Liver (tissue), 3 donors: ENCODE measurements around the gene SIGLEC9.

ENCODE experiments used
- EGR1 ChIP-seq, 2 donors: IDR thresholded peaks; 2 replicates each; pipeline ENCODE4 v1.6.1; 2016 to 2018; ENCODE audit warnings: antibody characterized with exemption in 2 of 2, low read depth in 2 of 2
- GABPA ChIP-seq, 2 donors: IDR thresholded peaks in 1 of 2; conservative IDR thresholded peaks in 1 of 2; 2 replicates each; pipeline ENCODE4 v1.6.1; 2016; ENCODE audit warnings: antibody characterized with exemption in 2 of 2, mild to moderate bottlenecking in 1 of 2, moderate library complexity in 1 of 2
- JUND ChIP-seq, 2 donors: IDR thresholded peaks; 2 replicates each; pipeline ENCODE4 v1.6.1; 2016; ENCODE audit warnings: antibody characterized with exemption in 2 of 2
- NR2F2 ChIP-seq: IDR thresholded peaks from 2 replicates; pipeline ENCODE4 v1.6.1; 2016; ENCODE audit warnings: antibody characterized with exemption
- RAD21 ChIP-seq, 2 donors: IDR thresholded peaks; 2 replicates each; pipeline ENCODE4 v1.6.1; 2016; ENCODE audit warnings: antibody characterized with exemption in 2 of 2, mild to moderate bottlenecking in 2 of 2
- TAF1 ChIP-seq: conservative IDR thresholded peaks from 2 replicates; pipeline ENCODE4 v1.6.1; 2016; ENCODE audit warnings: antibody characterized with exemption, mild to moderate bottlenecking
- TF ChIP-seq, protein P1 (sequence below): IDR thresholded peaks from 2 replicates; pipeline ENCODE4 v1.6.1; 2016; ENCODE audit warnings: antibody characterized with exemption, mild to moderate bottlenecking
- TF ChIP-seq, protein P2 (sequence below): fragments of 150-350 bp; IDR thresholded peaks from 2 replicates; pipeline ENCODE4 v1.5.1; 2017; ENCODE audit warnings: improper control_type of control experiment, low read depth, low read length; ENCODE audit not compliant: missing input control
- TF ChIP-seq, protein P3 (sequence below): IDR thresholded peaks from 2 replicates; pipeline ENCODE4 v1.6.1; 2016; ENCODE audit warnings: antibody characterized with exemption
- donor health status: healthy.
- donor health status: healthy.

DNA sequence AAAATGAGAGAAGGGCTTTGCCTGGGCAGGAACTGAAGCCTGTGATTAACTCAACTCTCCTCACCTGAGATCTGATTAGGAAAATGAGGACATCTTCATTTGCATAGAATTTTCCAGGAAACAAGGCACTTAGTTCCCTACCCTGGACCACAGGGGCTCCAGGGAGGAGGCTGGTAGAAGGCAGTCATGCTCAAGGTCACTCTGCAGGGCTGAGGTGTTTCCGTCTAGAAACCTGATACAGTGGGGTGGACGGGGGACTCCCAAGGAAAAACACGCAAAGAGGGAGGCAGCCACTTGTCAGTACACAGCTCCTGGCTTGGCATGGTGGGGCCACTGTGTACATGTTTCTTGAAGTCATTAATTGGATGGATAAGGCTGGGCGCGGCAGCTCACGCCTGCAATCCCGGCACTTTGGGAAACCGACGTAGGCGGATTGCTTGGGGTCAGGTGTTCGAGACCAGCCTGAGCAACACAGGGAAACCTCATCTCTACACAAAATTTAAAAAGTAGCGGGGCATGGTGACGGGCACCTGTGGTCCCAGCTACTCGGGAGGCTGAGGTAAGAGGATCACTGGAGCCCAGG, 48.0 kb upstream of the SIGLEC9 start:
- TF ChIP-seq JUND (IDR thresholded peaks at IDR 0.05) = no peak
- no peak for TF ChIP-seq RAD21 (IDR thresholded peaks at IDR 0.05)
- TF ChIP-seq, protein P1, sequence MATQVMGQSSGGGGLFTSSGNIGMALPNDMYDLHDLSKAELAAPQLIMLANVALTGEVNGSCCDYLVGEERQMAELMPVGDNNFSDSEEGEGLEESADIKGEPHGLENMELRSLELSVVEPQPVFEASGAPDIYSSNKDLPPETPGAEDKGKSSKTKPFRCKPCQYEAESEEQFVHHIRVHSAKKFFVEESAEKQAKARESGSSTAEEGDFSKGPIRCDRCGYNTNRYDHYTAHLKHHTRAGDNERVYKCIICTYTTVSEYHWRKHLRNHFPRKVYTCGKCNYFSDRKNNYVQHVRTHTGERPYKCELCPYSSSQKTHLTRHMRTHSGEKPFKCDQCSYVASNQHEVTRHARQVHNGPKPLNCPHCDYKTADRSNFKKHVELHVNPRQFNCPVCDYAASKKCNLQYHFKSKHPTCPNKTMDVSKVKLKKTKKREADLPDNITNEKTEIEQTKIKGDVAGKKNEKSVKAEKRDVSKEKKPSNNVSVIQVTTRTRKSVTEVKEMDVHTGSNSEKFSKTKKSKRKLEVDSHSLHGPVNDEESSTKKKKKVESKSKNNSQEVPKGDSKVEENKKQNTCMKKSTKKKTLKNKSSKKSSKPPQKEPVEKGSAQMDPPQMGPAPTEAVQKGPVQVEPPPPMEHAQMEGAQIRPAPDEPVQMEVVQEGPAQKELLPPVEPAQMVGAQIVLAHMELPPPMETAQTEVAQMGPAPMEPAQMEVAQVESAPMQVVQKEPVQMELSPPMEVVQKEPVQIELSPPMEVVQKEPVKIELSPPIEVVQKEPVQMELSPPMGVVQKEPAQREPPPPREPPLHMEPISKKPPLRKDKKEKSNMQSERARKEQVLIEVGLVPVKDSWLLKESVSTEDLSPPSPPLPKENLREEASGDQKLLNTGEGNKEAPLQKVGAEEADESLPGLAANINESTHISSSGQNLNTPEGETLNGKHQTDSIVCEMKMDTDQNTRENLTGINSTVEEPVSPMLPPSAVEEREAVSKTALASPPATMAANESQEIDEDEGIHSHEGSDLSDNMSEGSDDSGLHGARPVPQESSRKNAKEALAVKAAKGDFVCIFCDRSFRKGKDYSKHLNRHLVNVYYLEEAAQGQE = no peak
- TF ChIP-seq NR2F2 = no peak
- no peak for TF ChIP-seq TAF1
- TF ChIP-seq, protein P2, sequence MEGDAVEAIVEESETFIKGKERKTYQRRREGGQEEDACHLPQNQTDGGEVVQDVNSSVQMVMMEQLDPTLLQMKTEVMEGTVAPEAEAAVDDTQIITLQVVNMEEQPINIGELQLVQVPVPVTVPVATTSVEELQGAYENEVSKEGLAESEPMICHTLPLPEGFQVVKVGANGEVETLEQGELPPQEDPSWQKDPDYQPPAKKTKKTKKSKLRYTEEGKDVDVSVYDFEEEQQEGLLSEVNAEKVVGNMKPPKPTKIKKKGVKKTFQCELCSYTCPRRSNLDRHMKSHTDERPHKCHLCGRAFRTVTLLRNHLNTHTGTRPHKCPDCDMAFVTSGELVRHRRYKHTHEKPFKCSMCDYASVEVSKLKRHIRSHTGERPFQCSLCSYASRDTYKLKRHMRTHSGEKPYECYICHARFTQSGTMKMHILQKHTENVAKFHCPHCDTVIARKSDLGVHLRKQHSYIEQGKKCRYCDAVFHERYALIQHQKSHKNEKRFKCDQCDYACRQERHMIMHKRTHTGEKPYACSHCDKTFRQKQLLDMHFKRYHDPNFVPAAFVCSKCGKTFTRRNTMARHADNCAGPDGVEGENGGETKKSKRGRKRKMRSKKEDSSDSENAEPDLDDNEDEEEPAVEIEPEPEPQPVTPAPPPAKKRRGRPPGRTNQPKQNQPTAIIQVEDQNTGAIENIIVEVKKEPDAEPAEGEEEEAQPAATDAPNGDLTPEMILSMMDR = no peak
- TF ChIP-seq, protein P3, sequence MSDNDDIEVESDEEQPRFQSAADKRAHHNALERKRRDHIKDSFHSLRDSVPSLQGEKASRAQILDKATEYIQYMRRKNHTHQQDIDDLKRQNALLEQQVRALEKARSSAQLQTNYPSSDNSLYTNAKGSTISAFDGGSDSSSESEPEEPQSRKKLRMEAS = no peak
- TF ChIP-seq EGR1 (IDR thresholded peaks at IDR 0.05; ENCODE audit: low read depth in 2 of 2) = no peak
- TF ChIP-seq GABPA (IDR thresholded peaks at IDR 0.05 in 1 of 2, conservative IDR thresholded peaks at IDR 0.05 in 1 of 2) = no peak
